ENCODE results near the gene GLYR1.
"Not testable (repeated sequence)": the region's sequence is repeated elsewhere in the genome, so short reads cannot be mapped to it uniquely, and the experiment has no call there.

The GLYR1 gene

DNA sequence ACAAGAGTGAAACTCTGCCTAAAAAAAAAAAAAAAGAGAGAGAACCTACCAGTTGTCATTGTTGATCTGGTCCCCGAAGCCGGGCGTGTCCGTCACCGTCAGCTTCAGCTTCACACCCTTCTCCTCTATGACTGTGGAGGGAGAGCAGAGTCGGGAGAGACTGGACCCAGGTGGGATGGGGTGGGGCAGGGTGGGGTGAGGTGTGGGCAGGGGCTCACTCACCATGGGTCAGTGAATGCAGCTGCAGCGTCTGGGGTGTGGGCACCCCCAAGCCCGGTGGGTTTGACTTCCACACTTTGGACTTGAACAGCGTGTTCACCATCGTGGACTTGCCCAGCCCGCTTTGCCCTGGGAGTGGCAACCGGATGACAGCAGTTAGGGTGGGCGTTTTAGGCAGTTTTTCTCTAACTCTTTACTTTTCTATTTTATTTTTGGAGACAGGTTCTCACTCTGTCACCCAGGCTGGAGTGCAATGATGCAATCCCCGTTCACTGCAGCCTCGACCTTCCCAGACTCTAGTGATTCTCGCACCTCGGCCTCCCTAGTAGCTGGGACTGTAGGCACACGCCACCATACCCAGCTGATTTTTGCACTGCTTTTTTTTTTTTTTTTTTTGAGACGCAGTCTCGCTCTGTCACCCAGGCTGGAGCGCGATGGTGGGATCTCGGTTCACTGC lies 61.2 kb downstream of the GLYR1 start:
- DNase-seq = no peak

DNA sequence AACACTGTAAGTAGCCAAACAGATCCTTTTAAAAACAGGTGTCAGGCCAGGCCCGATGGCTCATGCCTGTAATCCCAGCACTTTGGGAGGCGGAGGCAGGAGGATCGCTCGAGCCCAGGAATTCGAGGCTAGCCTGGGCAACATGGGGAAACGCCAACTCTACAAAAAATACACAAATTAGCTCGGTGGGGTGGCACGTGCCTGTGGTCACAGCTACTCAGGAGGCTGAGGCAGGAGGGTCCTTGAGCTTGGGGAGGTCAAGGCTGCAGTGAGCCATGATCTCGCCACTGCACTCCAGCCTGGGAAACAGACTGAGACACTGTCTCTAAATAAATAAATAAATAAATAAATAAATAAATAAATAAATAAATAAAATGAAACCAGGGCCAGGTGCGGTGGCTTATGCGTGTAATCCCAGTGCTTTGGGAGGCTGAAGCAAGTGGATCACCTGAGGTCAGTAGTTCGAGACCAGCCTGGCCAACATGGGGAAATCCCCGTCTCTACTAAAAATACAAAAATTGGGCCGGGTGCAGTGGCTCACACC lies 62.6 kb downstream of the GLYR1 start:
- DNase-seq = not testable (repeated sequence)

DNA sequence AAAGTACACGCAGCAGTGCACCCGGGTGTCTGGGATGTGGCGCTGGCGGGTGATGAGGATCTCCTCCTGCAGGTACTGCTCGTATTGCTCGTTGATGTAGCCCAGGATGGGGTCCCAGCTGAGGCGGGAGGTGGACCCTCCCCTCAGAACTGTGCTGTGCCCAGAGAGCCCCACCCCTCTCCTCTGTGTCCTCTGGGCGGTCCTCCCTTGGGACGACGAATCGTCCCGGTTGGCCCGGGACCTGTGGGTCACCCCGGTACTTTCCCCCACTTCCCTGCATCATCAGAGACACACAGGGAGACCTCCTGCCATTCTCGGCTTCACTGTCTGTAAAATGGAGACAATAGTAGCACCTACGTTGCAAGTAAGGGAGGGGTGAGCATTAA lies 63.1 kb downstream of the GLYR1 start:
- DNase-seq = no peak

DNA sequence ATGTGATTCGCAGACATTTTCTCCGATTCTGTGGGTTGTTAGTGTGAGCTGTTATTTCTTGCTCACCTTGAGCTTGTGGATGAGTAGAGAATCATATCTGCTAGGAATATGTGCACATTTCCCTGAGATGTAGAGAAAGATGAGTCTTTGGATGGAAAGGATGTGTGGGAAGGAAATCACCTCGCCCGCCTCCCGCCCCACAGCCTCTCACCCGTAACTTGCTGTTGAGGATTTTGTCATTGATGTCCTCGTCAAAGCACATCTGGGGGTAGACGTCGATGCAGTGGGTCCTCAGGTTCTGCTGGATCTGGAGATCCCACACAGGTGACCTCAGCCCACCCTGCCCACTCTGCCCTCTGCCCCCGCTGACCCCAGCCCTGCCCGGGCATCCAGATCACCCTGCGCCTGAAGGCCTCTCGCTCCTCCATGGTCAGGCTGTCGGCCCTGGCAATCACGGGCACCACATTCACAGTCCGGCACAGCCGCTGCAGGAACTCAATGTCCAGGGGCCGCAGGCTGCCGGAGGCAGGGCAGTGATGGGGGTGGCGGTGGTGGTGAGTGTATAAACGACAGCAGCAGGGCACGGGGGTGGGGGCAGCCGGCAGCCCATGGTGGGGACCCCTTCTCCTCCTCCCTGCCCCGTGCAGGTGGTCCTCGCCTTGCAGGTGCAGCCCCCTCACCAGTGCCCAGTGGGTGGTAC lies 63.7 kb downstream of the GLYR1 start:
- no peak for DNase-seq

DNA sequence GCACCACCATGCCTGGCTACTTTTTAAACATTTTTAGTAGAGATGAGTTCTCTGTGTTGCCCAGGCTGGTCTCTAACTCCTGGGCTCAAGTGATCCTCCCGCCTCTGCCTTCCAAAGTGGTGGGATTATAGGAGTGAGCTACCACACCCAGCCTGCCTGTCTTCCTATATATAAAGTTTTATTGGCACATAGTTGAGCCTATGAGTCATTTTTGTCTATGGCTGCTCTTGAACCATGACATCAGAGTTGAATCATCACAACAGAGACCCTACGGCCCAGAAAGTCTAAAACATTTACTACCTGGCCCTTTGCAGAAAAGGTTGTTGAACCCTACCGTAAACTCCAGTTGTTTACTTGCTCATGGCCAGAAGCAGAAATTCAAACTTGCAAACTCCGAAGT lies 66.9 kb downstream of the GLYR1 start:
- no peak for DNase-seq

DNA sequence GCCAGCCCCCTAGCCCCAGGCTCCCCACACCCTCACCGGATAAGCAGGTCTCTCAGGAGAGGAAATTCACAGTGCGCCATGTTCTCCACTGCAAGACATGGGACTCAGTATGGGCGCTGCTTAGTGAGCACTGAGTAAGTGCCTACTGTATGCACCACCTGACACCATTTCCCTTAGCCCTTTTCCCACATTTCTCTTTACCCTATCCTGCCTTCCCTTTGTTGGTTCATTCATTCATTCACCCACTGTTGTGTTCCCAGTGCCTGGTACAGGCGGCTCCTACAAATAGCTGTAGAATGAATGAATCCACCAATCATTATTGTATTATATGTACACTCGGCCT lies 69.1 kb downstream of the GLYR1 start:
- no peak for DNase-seq

DNA sequence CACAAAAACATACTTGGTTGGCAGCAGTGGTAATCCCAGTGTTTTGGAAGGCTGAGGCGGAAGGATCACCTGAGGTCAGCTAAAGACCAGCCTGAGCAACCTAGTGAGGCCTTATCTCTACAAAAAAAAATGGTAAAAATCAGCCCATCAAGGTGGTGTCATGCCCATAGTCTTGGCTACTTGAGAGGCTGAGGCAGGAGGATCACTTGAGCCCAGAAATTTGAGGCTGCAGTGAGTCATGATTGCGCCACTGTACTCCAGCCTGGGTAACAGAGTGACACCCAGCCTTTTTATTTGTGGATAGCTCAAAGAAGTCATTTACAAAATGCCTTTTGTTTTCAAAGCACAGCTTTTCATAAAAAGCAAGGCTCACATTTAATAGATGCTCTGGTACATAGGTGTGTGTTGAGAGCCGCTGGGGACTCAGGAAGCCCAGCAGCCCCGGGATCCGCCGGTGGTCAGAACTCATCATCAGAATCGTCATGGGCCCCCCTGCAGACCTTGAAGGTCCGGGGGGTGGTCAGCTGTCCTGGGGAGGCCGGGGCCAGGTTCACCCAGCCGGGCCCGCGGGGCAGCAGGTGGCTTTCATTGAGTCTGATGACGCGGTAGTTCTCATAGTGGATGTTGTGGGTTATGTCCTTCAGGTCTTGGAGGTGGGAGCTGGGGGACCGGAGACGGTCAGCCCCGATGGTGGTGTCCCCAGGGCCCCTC lies 69.6 kb downstream of the GLYR1 start:
- no peak for DNase-seq

DNA sequence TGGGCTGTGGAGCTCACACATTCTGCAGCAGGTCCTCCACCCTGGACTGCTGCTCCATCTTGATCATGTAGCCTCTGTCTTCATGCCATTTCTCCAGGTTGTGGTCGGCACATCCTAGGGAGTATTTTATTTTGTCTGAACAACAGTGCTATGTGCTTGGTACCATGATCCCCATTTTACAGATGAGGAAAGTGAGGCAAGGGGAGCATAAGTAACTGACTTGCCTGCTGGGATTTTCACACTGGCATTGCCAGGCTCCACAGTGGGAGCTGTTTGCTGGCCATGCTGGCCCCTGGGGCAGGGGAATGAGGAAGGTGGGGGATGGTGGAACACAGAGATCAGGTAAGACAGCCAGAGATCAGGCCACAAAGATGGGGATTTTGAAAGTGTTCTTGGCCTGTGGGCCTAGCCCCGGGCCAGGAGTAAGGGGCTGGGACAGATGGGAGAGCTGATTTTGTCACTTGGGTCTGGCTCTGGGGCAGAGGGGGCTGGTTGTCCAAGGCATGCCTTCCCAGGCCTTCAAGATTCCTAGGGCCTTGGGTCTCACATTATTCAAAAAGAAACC lies 70.9 kb downstream of the GLYR1 start:
- DNase-seq = no peak

DNA sequence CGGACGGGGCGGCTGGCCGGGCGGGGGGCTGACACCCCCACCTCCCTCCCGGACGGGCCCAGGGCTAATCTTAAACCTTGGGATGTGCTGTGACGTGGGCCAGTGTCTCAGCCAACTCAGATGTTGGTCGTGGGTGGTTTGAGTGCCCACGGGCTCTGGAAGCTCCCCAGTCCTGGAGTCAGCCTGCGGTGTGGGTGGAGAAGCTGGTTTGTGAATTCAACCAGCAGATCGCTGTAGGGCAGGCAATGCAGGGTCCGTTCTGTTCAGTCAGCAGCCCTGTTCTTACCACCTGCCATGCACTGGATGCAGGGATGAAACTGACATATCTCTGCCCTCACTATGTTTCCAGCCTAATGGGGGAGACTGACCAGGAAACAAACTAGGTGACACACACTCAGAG lies 72.1 kb downstream of the GLYR1 start:
- DNase-seq = no peak

DNA sequence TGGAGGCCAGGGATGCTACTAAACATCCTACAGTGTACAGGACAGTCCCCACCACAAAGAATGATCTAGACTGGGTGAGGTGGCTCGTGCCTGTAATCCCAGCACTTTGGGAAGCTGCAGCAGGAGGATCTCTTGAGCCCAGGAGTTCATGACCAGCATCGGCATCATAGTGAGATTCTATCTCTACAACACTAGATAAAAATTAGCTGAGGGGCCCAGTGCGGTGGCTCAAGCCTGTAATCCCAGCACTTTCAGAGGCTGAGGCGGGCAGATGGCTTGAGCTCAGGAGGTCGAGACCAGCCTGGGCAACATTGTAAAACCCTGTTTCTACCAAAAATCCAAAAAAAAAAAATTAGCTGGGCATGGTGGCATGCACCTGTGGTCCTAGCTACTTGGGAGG lies 74.7 kb downstream of the GLYR1 start:
- no peak for DNase-seq

DNA sequence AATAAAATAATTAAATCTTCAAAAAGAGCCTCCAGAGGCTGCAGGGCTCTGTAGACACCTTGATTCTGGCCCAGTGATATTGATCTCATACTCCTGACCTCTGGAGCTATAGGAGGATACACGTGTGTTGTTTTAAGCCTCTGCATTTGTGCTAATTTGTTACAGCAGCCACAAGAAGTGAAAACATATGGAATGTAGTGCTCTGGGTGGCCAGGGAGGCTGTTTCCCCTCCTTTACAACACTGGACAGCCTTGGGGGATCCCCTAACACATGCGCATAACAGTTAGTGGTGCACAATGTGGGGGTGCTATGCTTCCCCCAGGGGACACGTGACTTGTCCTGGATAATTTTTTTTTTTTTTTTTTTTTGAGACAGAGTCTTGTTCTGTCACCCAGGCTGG lies 75.4 kb downstream of the GLYR1 start:
- DNase-seq = no peak

DNA sequence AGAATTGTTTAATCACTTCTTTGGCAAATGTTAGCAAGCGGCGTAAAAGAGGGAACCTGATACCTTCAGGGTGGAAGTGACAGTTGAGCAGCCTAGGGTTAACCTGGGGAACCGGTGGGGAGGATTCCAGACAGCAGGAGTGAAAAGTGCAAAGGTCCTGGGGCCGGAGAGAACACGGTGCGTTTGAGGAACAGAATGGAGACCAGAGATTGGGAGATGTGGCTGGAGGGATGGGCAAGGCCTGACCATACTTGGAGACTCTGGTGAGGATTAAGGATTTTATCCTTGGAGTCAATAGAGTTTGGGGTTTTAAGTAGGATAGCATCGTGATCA lies 77.8 kb downstream of the GLYR1 start:
- no peak for DNase-seq

DNA sequence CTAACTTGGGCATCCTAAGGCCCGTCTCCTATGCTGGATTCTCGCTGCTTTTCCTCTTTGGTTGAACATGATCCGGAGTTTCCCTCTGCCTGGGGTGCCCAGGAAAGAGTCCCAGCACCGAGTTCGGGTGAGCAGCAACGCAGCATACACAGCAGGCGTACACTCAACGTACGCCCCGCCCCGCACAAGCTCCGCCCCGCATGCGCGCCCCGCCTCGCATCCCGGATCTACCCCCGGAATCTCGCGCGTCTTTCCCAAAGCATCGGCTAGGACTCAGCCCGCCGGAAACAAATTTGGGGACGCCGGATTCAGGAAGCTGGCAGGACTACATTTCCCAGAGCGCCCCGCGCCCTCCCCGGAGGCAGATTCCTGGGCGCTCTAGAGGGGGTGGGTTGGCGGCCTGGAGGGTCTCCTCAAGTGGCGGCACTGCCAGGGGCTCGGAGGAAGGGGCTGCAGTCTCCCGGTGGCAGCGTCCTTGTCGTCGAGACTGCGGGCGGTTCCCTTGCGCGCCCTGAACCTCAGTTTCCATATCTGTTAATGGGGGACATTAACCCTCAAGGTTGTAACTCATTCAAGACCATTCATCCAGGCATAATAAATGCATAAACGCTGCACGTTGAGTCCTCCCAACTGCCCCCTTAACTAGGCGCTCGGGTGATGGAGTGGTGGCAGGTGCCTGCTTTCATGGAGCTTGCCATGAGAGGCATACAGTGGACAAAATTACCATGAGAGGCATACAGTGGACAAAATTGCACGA lies 78.4 kb downstream of the GLYR1 start:
- DNase-seq = peak; percentile 98

DNA sequence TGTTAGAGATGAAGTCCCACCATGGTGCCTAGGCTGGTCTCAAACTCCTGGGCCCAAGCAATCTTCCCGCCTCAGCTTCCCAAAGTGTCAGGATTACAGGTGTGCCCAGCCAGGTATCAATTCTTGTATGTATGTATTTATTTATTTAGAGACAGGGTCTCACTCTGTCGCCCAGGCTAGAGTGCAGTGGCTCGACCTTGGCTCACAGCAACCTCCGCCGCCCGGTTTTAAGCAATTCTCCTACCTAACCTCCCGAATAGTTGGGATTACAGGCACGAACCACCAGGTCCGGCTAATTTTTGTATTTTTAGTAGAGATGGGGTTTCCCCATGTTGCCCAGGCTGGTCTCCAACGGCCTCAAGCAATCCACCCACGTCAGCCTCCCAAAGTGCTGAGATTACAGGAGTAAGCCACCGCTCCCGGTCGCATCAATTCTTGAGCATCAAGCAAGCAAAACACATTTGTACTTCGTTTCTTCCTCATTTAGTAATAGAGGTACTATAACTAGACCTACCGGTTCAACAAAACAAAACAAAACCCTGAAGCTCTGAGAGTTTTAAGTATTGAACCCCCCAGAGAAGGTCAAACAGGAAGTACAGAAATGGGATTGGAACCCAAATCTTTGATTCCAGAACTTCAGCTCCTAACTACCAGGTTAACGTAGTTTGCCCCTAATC lies 79.1 kb downstream of the GLYR1 start:
- DNase-seq = no peak

DNA sequence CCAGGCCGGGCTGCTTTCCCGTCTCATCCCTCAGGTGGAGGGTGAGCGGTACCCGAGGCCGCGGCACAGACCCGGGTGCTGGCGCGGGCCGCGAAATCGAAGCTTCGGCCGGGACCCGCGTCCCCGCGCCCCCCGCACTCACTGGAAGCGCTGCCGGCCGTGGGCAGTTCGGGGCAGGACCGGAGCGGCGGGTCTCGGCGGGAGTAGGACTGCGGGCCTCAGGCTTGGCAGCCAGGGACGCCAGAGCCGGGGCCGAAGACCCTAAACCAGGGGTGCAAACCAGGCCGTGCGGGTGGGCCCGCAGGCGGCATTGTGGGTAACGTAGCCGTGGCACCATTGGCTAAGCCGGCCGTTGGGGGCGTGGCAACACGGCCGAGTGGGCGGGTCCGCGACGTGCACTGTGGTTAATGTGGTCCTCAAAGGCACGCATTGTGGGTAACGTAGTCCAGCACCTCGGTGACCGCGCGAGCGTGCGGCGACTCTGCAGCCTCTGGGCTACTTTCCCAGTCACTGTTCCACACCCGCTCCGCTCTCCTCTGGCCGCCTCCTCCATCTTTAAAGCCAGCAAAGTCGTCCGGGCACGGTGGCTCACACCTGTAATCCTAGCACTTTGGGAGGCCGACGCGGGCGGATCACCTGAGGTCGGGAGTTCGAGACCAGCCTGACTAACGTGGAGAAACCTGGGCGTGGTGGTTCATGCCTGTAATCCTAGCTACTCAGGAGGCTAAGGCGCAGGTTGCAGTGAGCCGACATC lies 80.0 kb downstream of the GLYR1 start, which contains the start of gene ZNF500:
ZNF500 (minus strand) TSS at position 288 of the 754 bp plus-strand sequence. CDS start 1,184 bp downstream, outside the sequence.
- DNase-seq = peak; percentile 97

DNA sequence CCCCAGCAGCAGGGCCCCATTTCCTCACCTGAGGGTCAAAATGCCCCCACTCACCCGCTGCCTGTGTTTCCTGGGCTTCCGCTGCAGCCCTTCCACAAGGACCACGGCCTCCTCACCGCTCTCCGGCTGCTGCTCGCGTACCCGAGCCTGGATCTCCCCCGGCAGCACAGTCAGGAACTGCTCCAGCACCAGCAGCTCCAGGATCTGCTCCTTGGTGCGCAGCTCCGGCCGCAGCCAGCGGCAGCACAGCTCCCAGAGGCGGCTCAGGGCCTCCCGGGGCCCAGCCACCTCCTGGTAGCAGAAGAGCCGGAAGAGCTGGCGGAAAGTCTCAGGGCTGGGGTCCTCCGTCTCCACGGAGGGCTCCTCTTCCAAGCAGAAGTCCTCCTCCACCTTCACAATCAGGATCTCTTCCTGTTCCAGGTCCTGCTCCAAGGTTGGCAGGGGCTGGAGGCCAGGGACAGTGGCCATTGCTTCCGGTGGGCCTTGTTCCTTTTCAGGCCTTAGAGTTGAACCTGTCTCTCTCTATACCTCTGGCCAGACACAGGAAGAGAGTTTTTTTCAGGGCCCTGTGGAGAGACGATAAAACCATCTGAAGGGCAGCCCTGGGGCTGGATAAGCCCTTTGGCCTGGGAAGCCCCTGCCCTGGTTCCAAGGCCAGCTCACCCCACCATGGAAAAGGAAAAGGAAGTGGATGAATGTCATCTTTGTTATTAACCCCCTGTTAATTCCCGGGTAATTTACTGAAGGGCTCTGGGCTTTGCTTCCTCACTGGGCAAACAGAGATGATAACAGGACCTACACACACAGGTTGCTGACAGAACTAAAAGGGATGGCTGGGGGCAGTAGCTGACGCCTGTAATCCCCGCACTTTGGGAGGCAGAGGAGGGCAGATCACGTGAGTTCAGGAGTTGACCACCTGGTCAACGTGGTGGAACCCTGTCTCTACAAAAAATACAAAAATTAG lies 81.3 kb downstream of the GLYR1 start:
- no peak for DNase-seq

DNA sequence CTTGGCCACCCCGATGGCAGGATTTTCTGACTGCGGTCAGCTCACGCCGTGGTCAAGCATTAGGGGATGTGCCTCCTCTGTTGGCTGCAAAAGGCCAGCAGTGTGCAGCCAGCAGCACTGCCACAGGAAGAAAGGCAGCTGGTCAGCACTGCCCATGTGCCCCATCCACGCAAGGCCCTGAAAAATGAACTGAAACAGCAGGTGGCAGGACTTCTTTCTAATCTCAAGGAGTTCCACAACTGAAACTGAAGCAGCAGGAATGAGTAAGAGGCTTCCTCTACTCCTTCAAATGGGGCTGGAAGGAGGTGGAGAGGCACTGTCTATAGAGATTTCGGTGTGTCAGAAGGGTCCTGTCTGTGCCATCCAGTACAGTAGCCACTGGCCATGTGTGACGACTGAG lies 83.3 kb downstream of the GLYR1 start:
- no peak for DNase-seq

DNA sequence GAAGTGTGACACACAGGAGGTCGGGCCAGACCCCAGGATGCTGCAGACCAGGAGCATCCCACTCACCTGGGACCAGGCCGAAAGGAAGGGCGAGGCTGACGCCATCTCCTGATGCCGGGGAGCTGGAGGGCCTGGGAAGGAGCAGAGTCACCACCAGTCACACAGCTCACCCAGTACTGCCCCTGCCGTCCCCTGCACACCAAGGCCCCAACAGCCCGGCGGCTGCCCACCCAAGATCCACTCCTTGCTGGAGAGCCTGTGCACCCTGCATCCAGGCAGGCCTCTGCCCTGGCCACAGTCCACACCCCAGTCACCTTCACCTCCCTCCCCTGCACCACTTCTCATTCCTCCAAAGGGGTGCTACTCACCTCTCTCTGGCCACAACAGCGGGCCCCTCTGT lies 84.9 kb downstream of the GLYR1 start:
- DNase-seq = no peak

DNA sequence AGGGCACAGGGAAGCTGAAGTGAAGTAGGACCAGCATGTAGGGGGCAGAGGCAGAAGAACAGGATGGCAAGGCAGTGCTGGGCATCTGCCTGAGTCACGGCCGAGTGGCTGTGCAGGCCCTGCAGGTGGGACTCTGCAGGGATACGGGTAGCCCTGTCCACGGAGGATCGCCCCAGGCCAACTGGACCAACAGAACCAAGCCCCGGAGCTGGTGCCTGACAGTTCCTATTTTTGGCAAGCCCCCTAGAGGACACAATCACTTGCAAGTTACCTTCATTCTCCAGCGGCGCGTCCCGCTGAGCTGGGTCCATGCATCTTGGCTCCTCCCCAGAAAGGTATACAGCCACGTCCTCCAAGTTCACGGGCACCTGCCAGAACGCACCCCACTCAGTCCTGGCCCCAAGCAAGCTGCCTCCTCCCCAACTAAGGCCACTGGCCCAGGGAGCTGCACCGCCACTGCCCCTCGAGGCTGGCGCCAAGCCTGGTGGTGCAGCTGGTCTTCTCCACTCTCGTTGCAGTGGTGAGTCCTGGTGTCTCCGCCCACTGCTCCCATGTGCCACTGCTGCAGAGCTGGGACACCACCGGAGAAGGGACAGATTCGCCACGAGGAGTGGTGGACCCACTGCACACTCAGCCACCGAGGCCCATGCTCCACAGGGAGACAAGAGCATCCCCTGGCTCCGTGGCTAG lies 86.7 kb downstream of the GLYR1 start:
- DNase-seq = no peak

DNA sequence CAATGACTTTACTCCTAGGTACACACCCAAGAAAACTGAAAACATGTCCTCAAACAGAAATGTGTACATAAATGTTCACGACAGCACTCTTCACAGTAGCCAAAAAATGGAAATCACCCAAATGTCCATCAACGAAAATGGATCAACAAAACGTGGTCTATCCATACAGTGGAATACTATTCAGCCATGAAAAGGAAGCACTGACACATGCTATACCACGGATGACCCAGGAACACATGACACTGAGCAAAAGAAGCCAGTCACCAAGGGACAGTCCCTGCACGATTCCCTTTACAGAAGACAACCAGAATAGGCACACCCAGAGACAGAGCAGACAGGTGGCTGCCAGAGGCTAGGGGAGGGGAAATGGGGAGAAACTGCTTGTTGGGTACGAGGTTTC lies 91.4 kb downstream of the GLYR1 start:
- no peak for DNase-seq

Measured in midbrain (tissue), 1 donor.